ENCODE results near the gene SYPL1. TPM values are rescaled to one million over a fixed set of nuclear protein-coding genes. Genes with fewer than 3 reads are reported as not detected.

Gene SYPL1
- total and polyA plus RNA-seq, 4 donors = 52.7 to 114 (median 68.4) TPM

- no peak for TF ChIP-seq CTCF (IDR thresholded peaks at IDR 0.05; ENCODE audit: control extremely low read depth, extremely low read depth)
- whole genome bisulfite sequencing, 2 donors = 69 to 78% methylated on average over 5 of the region's 5 CpGs
- Histone ChIP-seq H3K36me3 (ENCODE audit: control insufficient read depth in 4 of 4, insufficient read depth in 4 of 4, low read length in 4 of 4) (no peaks in the 10 kb centered on the region), H3K4me1 (ENCODE audit: control insufficient read depth in 5 of 5, insufficient read depth in 5 of 5, low read length in 5 of 5) (peaks cover 4 to 25% (median 17%) of the 10 kb centered on the region in 5 donors), H3K9me3 (ENCODE audit: control insufficient read depth in 4 of 4, insufficient read depth in 3 of 4, low read length in 3 of 4) (no peaks in the 10 kb centered on the region), H3K27ac (ENCODE audit: low read depth in 1 of 2, low read length in 1 of 2) (peak overlapping the region in 1 of 2 donors; percentile 26), H3K9ac (ENCODE audit: insufficient read depth in 1 of 2, low read length in 2 of 2) (no peak overlapping the region), H3K27me3 (ENCODE audit: control insufficient read depth in 3 of 3, insufficient read depth in 3 of 3, low read length in 2 of 3) (no peaks in the 10 kb centered on the region), H3K4me3 (no peak overlapping the region)
- ATAC-seq (ENCODE audit: insufficient read depth, low FRiP score) = no peak
- no peak for DNase-seq
Observed at GRCh38 chr7:106070201-106070551, 41.9 kb downstream of the SYPL1 start.

- no peak for TF ChIP-seq CTCF (IDR thresholded peaks at IDR 0.05; ENCODE audit: control extremely low read depth, extremely low read depth)
- H3K9me3 ChIP-seq (ENCODE audit: control insufficient read depth in 4 of 4, insufficient read depth in 3 of 4, low read length in 3 of 4) = no peaks in the 10 kb centered on the region
- H3K4me1 ChIP-seq (ENCODE audit: control insufficient read depth in 5 of 5, insufficient read depth in 5 of 5, low read length in 5 of 5) = peaks cover 9 to 30% (median 21%) of the 10 kb centered on the region in 5 donors
- no peak overlapping the region for H3K4me3 ChIP-seq
- H3K27ac ChIP-seq (ENCODE audit: low read depth in 1 of 2, low read length in 1 of 2) = peak overlapping the region in 1 of 2 donors; percentile 43
- ATAC-seq (ENCODE audit: insufficient read depth, low FRiP score) (no peak), DNase-seq (no peak)
- WGBS, 2 donors = 80 to 81% methylated on average over 9 of the region's 9 CpGs
- no peaks in the 10 kb centered on the region for H3K36me3 ChIP-seq (ENCODE audit: control insufficient read depth in 4 of 4, insufficient read depth in 4 of 4, low read length in 4 of 4)
- H3K27me3 ChIP-seq (ENCODE audit: control insufficient read depth in 3 of 3, insufficient read depth in 3 of 3, low read length in 2 of 3) = no peaks in the 10 kb centered on the region
- no peak overlapping the region for H3K9ac ChIP-seq (ENCODE audit: insufficient read depth in 1 of 2, low read length in 2 of 2)
Observed at GRCh38 chr7:106069471-106070200, 42.5 kb downstream of the SYPL1 start.

- Histone ChIP-seq H3K27ac (ENCODE audit: low read depth in 1 of 2, low read length in 1 of 2) (no peak overlapping the region), H3K9me3 (ENCODE audit: control insufficient read depth in 4 of 4, insufficient read depth in 3 of 4, low read length in 3 of 4) (no peaks in the 10 kb centered on the region), H3K27me3 (ENCODE audit: control insufficient read depth in 3 of 3, insufficient read depth in 3 of 3, low read length in 2 of 3) (no peaks in the 10 kb centered on the region), H3K36me3 (ENCODE audit: control insufficient read depth in 4 of 4, insufficient read depth in 4 of 4, low read length in 4 of 4) (no peaks in the 10 kb centered on the region), H3K9ac (ENCODE audit: insufficient read depth in 1 of 2, low read length in 2 of 2) (no peak overlapping the region), H3K4me1 (ENCODE audit: control insufficient read depth in 5 of 5, insufficient read depth in 5 of 5, low read length in 5 of 5) (peaks cover 9 to 35% (median 21%) of the 10 kb centered on the region in 5 donors), H3K4me3 (no peak overlapping the region)
- TF ChIP-seq CTCF (IDR thresholded peaks at IDR 0.05; ENCODE audit: control extremely low read depth, extremely low read depth) = no peak
- ATAC-seq (ENCODE audit: insufficient read depth, low FRiP score) (no peak), DNase-seq (no peak)
- 57 to 78% methylated on average over 3 of the region's 3 CpGs for WGBS, 2 donors
Observed at GRCh38 chr7:106068986-106069385, 43.1 kb downstream of the SYPL1 start.

Measured in lung (tissue), 12 donors.